HL-60 (cell line): ENCODE data around the gene DNAJC5G.

Source experiments
- GABPA ChIP-seq: IDR thresholded peaks from 2 replicates; pipeline ENCODE4 v1.6.1; 2012; ENCODE audit warnings: low read depth
- POLR2AphosphoS5 ChIP-seq: IDR thresholded peaks from 2 replicates; pipeline ENCODE4 v1.6.1; 2012; ENCODE audit warnings: low read depth
- SPI1 ChIP-seq: IDR thresholded peaks from 2 replicates; pipeline ENCODE4 v1.6.1; 2012; ENCODE audit warnings: low read depth, mild to moderate bottlenecking, borderline replicate concordance
- TF ChIP-seq, protein P1 (sequence below): IDR thresholded peaks from one replicate; pipeline ENCODE4 v1.5.1; 2011; ENCODE audit warnings: low read length, control low read depth, inconsistent platforms; ENCODE audit not compliant: insufficient read depth
- TF ChIP-seq, protein P2 (sequence below): IDR thresholded peaks from 2 replicates; pipeline ENCODE4 v1.6.1; 2012; ENCODE audit warnings: low read depth; ENCODE audit not compliant: insufficient replicate concordance

DNA sequence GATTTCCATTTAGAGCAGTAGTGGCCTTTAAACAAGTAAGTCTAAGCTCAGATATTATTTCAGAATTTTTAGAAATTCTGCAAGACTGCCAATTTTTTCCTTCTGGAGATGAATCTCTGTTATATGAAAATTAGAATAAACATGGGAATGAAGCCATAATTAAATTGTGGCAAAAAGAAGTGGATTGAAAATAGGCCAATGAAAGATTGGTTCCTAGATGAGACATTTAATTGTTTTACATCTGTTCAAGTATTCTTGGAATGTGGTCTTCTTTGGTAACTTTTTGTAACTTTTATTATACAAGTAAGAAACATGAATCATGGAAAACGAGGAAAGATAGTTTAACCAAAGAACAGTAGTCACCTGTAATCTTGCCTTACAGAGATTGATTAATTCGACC is 47.7 kb upstream of the DNAJC5G start:
- TF ChIP-seq, protein P1, sequence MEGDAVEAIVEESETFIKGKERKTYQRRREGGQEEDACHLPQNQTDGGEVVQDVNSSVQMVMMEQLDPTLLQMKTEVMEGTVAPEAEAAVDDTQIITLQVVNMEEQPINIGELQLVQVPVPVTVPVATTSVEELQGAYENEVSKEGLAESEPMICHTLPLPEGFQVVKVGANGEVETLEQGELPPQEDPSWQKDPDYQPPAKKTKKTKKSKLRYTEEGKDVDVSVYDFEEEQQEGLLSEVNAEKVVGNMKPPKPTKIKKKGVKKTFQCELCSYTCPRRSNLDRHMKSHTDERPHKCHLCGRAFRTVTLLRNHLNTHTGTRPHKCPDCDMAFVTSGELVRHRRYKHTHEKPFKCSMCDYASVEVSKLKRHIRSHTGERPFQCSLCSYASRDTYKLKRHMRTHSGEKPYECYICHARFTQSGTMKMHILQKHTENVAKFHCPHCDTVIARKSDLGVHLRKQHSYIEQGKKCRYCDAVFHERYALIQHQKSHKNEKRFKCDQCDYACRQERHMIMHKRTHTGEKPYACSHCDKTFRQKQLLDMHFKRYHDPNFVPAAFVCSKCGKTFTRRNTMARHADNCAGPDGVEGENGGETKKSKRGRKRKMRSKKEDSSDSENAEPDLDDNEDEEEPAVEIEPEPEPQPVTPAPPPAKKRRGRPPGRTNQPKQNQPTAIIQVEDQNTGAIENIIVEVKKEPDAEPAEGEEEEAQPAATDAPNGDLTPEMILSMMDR, result no peak
- TF ChIP-seq, protein P2, sequence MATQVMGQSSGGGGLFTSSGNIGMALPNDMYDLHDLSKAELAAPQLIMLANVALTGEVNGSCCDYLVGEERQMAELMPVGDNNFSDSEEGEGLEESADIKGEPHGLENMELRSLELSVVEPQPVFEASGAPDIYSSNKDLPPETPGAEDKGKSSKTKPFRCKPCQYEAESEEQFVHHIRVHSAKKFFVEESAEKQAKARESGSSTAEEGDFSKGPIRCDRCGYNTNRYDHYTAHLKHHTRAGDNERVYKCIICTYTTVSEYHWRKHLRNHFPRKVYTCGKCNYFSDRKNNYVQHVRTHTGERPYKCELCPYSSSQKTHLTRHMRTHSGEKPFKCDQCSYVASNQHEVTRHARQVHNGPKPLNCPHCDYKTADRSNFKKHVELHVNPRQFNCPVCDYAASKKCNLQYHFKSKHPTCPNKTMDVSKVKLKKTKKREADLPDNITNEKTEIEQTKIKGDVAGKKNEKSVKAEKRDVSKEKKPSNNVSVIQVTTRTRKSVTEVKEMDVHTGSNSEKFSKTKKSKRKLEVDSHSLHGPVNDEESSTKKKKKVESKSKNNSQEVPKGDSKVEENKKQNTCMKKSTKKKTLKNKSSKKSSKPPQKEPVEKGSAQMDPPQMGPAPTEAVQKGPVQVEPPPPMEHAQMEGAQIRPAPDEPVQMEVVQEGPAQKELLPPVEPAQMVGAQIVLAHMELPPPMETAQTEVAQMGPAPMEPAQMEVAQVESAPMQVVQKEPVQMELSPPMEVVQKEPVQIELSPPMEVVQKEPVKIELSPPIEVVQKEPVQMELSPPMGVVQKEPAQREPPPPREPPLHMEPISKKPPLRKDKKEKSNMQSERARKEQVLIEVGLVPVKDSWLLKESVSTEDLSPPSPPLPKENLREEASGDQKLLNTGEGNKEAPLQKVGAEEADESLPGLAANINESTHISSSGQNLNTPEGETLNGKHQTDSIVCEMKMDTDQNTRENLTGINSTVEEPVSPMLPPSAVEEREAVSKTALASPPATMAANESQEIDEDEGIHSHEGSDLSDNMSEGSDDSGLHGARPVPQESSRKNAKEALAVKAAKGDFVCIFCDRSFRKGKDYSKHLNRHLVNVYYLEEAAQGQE, result no peak
- TF ChIP-seq POLR2AphosphoS5 (no peak), SPI1 (no peak), GABPA (no peak)
